GM12878 (cell line): ENCODE results near the gene ZNF106. TPM values are rescaled to one million over a fixed set of nuclear protein-coding genes. Genes with fewer than 3 reads are reported as not detected.

Source experiments
- ATAC-seq: fragments of 200-7000 bp; cut with Tn5 transposase; 3 replicates; pipeline ENCODE4 v1.9.1; 2020; ENCODE audit warnings: mild to moderate bottlenecking, moderate library complexity
- BruUV-seq: library from RNA; stranded (reverse); fragments of 400-500 nt; replicated peaks from 2 replicates; lab custom pipeline; 2021; lab: Mats Ljungman, UMichigan
- CTCF ChIA-PET: fragments of 300-600 bp; sonication (Branson Sonifier 250); formaldehyde crosslinking; extraction: SDS; loops from one replicate; lab custom pipeline; 2021; ENCODE audit warnings: inconsistent platforms; lab: Yijun Ruan, JAX
- POLR2A ChIA-PET: fragments of 350-600 bp; formaldehyde crosslinking; extraction: SDS; loops from one replicate; lab custom pipeline; 2021; ENCODE audit warnings: inconsistent platforms; lab: Charles Lee
- RAD21 ChIA-PET: fragments of 300-600 bp; sonication (Branson Sonifier 250); formaldehyde crosslinking; loops from one replicate; lab custom pipeline; 2023; ENCODE audit warnings: antibody characterized with exemption; ENCODE audit not compliant: unreplicated experiment; lab: Charles Lee
- SMC1A ChIA-PET: fragments of 300-600 bp; sonication (Branson Sonifier 250); formaldehyde crosslinking; loops from one replicate; lab custom pipeline; 2023; ENCODE audit not compliant: unreplicated experiment, uncharacterized antibody; lab: Charles Lee
- DNase-seq: peaks from one replicate; pipeline ENCODE4 v3.0.0-alpha.2; 2011; ENCODE audit warnings: low read depth, low spot score
- FAIRE-seq: peaks from 3 replicates; lab custom pipeline; 2011; peaks lifted over from hg19 to GRCh38; lab: Jason Lieb, UNC
- H2AFZ ChIP-seq: 2 replicates; pipeline ENCODE4 v1.6.0; 2011; ENCODE audit warnings: low read depth, low read length, control low read depth; ENCODE audit not compliant: control insufficient read depth
- H3K27ac ChIP-seq: 2 replicates; pipeline ENCODE4 v1.5.1; 2011; ENCODE audit warnings: control low read depth; ENCODE audit not compliant: control insufficient read depth, insufficient read depth
- H3K27me3 ChIP-seq, 2 experiments: replicated peaks in 1 of 2; 2 replicates each; pipeline versions ENCODE4 v1.6.0 to v1.6.1; 2011; ENCODE audit warnings: low read length in 1 of 2; ENCODE audit not compliant: control insufficient read depth in 2 of 2, insufficient read depth in 2 of 2
- H3K36me3 ChIP-seq, 2 experiments: 2 replicates each; pipeline ENCODE4 v1.5.1; 2011; ENCODE audit warnings: low read length in 1 of 2; ENCODE audit not compliant: control insufficient read depth in 2 of 2, insufficient read depth in 2 of 2
- H3K4me1 ChIP-seq: 2 replicates; pipeline ENCODE4 v1.6.1; 2011; ENCODE audit warnings: mild to moderate bottlenecking, low read length, moderate library complexity, mixed read lengths; ENCODE audit not compliant: control insufficient read depth, insufficient read depth
- H3K4me2 ChIP-seq: 2 replicates; pipeline ENCODE4 v1.6.0; 2011; ENCODE audit warnings: control low read depth; ENCODE audit not compliant: control insufficient read depth, insufficient read depth
- H3K4me3 ChIP-seq: fragments of 200-600 bp; sonication (generic); 2 replicates; pipeline ENCODE4 v1.5.1; 2016
- H3K79me2 ChIP-seq: 2 replicates; pipeline ENCODE4 v1.6.0; 2011; ENCODE audit warnings: low read length; ENCODE audit not compliant: control insufficient read depth, insufficient read depth
- H3K9ac ChIP-seq: 2 replicates; pipeline ENCODE4 v1.8.0; 2011; ENCODE audit warnings: low read length, control low read depth, mixed read lengths; ENCODE audit not compliant: control insufficient read depth, insufficient read depth
- H3K9me3 ChIP-seq: replicated peaks from 3 replicates; pipeline ENCODE4 v1.5.1; 2011; ENCODE audit warnings: mild to moderate bottlenecking, low read length; ENCODE audit not compliant: control insufficient read depth, insufficient read depth
- H4K20me1 ChIP-seq: 2 replicates; pipeline ENCODE4 v1.6.0; 2011; ENCODE audit not compliant: control insufficient read depth, insufficient read depth
- CHD1 ChIP-seq: IDR thresholded peaks from 2 replicates; pipeline ENCODE4 v1.6.1; 2012; ENCODE audit warnings: low read depth, low read length, improper control_type of control experiment
- FOXK2 ChIP-seq: fragments of 450-650 bp; IDR thresholded peaks from 2 replicates; pipeline ENCODE4 v1.6.1; 2017; ENCODE audit warnings: mild to moderate bottlenecking, moderate library complexity
- GABPA ChIP-seq: IDR thresholded peaks from 2 replicates; pipeline ENCODE4 v1.6.1; 2014; ENCODE audit warnings: antibody characterized with exemption, low read depth, mild to moderate bottlenecking, inconsistent platforms
- HCFC1 ChIP-seq: fragments of 150-350 bp; IDR thresholded peaks from 2 replicates; pipeline ENCODE4 v1.6.1; 2014; ENCODE audit warnings: low read length
- MEF2A ChIP-seq: IDR thresholded peaks from 2 replicates; pipeline ENCODE4 v1.6.1; 2011; ENCODE audit warnings: low read depth, mild to moderate bottlenecking, low read length, moderate library complexity; ENCODE audit not compliant: insufficient read depth
- MYC ChIP-seq: IDR thresholded peaks from 2 replicates; pipeline ENCODE4 v1.6.1; 2011; ENCODE audit warnings: mild to moderate bottlenecking, low read length, moderate library complexity, inconsistent platforms; ENCODE audit not compliant: insufficient read depth, insufficient replicate concordance, insufficient read length, severe bottlenecking
- NFYA ChIP-seq: IDR thresholded peaks from 2 replicates; pipeline ENCODE4 v1.6.1; 2011; ENCODE audit warnings: low read depth, mild to moderate bottlenecking, low read length, improper control_type of control experiment, borderline replicate concordance
- NRF1 ChIP-seq: conservative IDR thresholded peaks from 2 replicates; pipeline ENCODE4 v1.6.1; 2011; ENCODE audit warnings: mild to moderate bottlenecking, low read depth, low read length, improper control_type of control experiment
- POU2F2 ChIP-seq: IDR thresholded peaks from 3 replicates; pipeline ENCODE4 v1.6.1; 2011; ENCODE audit warnings: low read depth, mild to moderate bottlenecking, low read length, borderline replicate concordance
- SUZ12 ChIP-seq: fragments of 200-600 bp; sonication (generic); IDR thresholded peaks from one replicate; pipeline ENCODE4 v1.6.1; 2018; ENCODE audit warnings: antibody characterized with exemption, mild to moderate bottlenecking; ENCODE audit not compliant: unreplicated experiment
- TCF3 ChIP-seq: IDR thresholded peaks from 2 replicates; pipeline ENCODE4 v1.6.1; 2012; ENCODE audit warnings: low read depth, mild to moderate bottlenecking, low read length, borderline replicate concordance; ENCODE audit not compliant: insufficient read depth
- ZBTB40 ChIP-seq: fragments of 450-650 bp; IDR thresholded peaks from 2 replicates; pipeline ENCODE4 v1.6.1; 2016; ENCODE audit warnings: mild to moderate bottlenecking, moderate library complexity, borderline replicate concordance
- ZNF207 ChIP-seq: fragments of 450-650 bp; IDR thresholded peaks from 2 replicates; pipeline ENCODE4 v1.6.1; 2014; ENCODE audit warnings: antibody characterized with exemption, mild to moderate bottlenecking, borderline replicate concordance
- WGBS: methylation state at CpG from one replicate; pipeline ENCODE4 v1.1.6; 2016; ENCODE audit warnings: low lambda C conversion rate; ENCODE audit not compliant: insufficient replicate concordance, insufficient coverage; ENCODE audit errors: missing lambda C conversion rate; 5-methylcytosine and 5-hydroxymethylcytosine counted together
- in situ Hi-C: fragments of 300-500 bp; cut with MboI; formaldehyde crosslinking; loops from 9 replicates; pipeline ENCODE4 v1.14.3; 2018; ENCODE audit warnings: mixed read lengths
- intact Hi-C: fragments of 100-400 bp; cut with micrococcal nuclease; formaldehyde crosslinking; loops from one replicate; pipeline ENCODE4 v1.14.2; 2022; ENCODE audit not compliant: unreplicated experiment
- polyA plus RNA-seq, 11 experiments: library from polyadenylated mRNA; depleted of rRNA in 4 of 11; unstranded in 6 of 11; stranded (reverse) in 5 of 11; fragments of >200 nt; fragmentation: Nextera tagmentation in 4 of 11; fragmentation: Illumina TruSeq in 1 of 11; extraction: Ambion mirVana in 4 of 11; extraction: Trizol in 1 of 11; gene quantifications; 1 replicate in 1 of 11; 2 replicates in 10 of 11; pipeline versions ENCODE4 v1.2.1 to v1.2.3, GENCODE V29; 2011 to 2016; ENCODE audit warnings: inconsistent platforms in 2 of 11, missing spikeins in 2 of 11, low read depth in 1 of 11
- total RNA-seq, 4 experiments: library from RNA; depleted of rRNA in 3 of 4; stranded (reverse); fragments of >200 nt in 3 of 4; fragmentation: Illumina TruSeq in 1 of 4; extraction: Trizol in 1 of 4; gene quantifications; 2 replicates each; pipeline versions ENCODE4 v1.2.1 to v1.2.3, GENCODE V29; 2013 to 2021
- TF ChIP-seq, protein P1 (sequence below): fragments of 450-650 bp; IDR thresholded peaks from 2 replicates; pipeline ENCODE4 v1.6.1; 2017; ENCODE audit warnings: mild to moderate bottlenecking, low read depth, inconsistent platforms; ENCODE audit not compliant: poor library complexity, severe bottlenecking

Gene ZNF106
- total and polyA plus RNA-seq, 10 of the 15 experiments (the other 5 are each of a cell fraction or from before 2014, with no cell fraction given): 10.7 to 45.3 (median 32.5) TPM

- ATAC-seq (no peak), DNase-seq (no peak), FAIRE-seq (no peak)
- Histone ChIP-seq H3K4me3 (no peak overlapping the region), H3K4me2 (no peak overlapping the region), H4K20me1 (no peaks in the 10 kb centered on the region), H3K4me1 (no peaks in the 10 kb centered on the region), H3K9me3 (no peaks in the 10 kb centered on the region), H3K79me2 (no peaks in the 10 kb centered on the region), H3K27ac (no peak overlapping the region), H2AFZ (no peak overlapping the region), H3K27me3 (no peaks in the 10 kb centered on the region), H3K9ac (no peak overlapping the region), H3K36me3 (no peaks in the 10 kb centered on the region)
- intact Hi-C loops: no loop called here
- 93% methylated on average over 13 of the region's 13 CpGs for WGBS
- ChIA-PET RAD21 (no interaction called here), CTCF (no interaction called here), POLR2A (no interaction called here), SMC1A (no interaction called here)
- TF ChIP-seq MEF2A (no peak), ZNF207 (no peak), ZBTB40 (no peak), NRF1 (no peak), NFYA (no peak), TCF3 (no peak), HCFC1 (no peak), SUZ12 (no peak), POU2F2 (no peak), MYC (no peak), CHD1 (no peak), FOXK2 (no peak), GABPA (no peak)
- TF ChIP-seq, protein P1, sequence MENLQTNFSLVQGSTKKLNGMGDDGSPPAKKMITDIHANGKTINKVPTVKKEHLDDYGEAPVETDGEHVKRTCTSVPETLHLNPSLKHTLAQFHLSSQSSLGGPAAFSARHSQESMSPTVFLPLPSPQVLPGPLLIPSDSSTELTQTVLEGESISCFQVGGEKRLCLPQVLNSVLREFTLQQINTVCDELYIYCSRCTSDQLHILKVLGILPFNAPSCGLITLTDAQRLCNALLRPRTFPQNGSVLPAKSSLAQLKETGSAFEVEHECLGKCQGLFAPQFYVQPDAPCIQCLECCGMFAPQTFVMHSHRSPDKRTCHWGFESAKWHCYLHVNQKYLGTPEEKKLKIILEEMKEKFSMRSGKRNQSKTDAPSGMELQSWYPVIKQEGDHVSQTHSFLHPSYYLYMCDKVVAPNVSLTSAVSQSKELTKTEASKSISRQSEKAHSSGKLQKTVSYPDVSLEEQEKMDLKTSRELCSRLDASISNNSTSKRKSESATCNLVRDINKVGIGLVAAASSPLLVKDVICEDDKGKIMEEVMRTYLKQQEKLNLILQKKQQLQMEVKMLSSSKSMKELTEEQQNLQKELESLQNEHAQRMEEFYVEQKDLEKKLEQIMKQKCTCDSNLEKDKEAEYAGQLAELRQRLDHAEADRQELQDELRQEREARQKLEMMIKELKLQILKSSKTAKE: no peak
- in situ Hi-C loops: no loop called here
- BruUV-seq: no TSS peak
These were observed 96.8 kb downstream of the ZNF106 start for GRCh38 chr15:42394106-42394505.
